SK-N-SH (cell line): ENCODE results near the gene FRMD4B. TPM values are rescaled to one million over a fixed set of nuclear protein-coding genes. Genes with fewer than 3 reads are reported as not detected.

Source experiments
- CTCF ChIA-PET: fragments of 300-600, 350-600 bp; formaldehyde crosslinking; extraction: SDS; loops from one replicate; lab custom pipeline; 2021; lab: Yijun Ruan, JAX
- POLR2A ChIA-PET: fragments of 350-600 bp; sonication (Branson Sonifier 250); formaldehyde crosslinking; extraction: SDS; loops from one replicate; lab custom pipeline; 2020; ENCODE audit warnings: antibody characterized with exemption, inconsistent platforms; lab: Yijun Ruan, JAX
- DNase-seq: peaks from one replicate; pipeline ENCODE4 v3.0.0; 2012
- H2AFZ ChIP-seq: fragments of 200-600 bp; sonication (generic); 2 replicates; pipeline ENCODE4 v1.8.1; 2016; ENCODE audit warnings: antibody characterized with exemption, mild to moderate bottlenecking, low read depth
- H3F3A ChIP-seq: fragments of 200-600 bp; sonication (generic); replicated peaks from 2 replicates; pipeline ENCODE3; 2016; ENCODE audit warnings: antibody characterized with exemption, mild to moderate bottlenecking; ENCODE audit not compliant: insufficient read depth
- H3K27ac ChIP-seq, 2 experiments: fragments of 200-500 bp in 1 of 2; fragments of 200-600 bp in 1 of 2; sonication (Bioruptor generic) in 1 of 2; sonication (generic), shearing (Covaris generic) in 1 of 2; 2 replicates each; pipeline versions ENCODE4 v1.5.1 to v1.6.1; 2014 to 2016; ENCODE audit warnings: low read depth in 2 of 2, inconsistent platforms in 1 of 2, low read length in 1 of 2, mild to moderate bottlenecking in 1 of 2, mixed read lengths in 1 of 2
- H3K27me3 ChIP-seq: fragments of 200-600 bp; sonication (generic), shearing (Covaris generic); 2 replicates; pipeline ENCODE4 v1.6.1; 2016; ENCODE audit warnings: mixed run types; ENCODE audit not compliant: insufficient read depth
- H3K36me3 ChIP-seq, 2 experiments: fragments of 200-500 bp in 1 of 2; fragments of 200-600 bp in 1 of 2; sonication (Bioruptor generic) in 1 of 2; sonication (generic) in 1 of 2; replicated peaks in 1 of 2; 2 replicates each; pipeline versions ENCODE3 to v1.5.1; 2014 to 2016; ENCODE audit warnings: low read length in 1 of 2, mild to moderate bottlenecking in 1 of 2; ENCODE audit not compliant: insufficient read depth in 2 of 2, control insufficient read depth in 1 of 2
- H3K4me1 ChIP-seq, 2 experiments: fragments of 200-500 bp in 1 of 2; fragments of 200-600 bp in 1 of 2; sonication (Bioruptor generic) in 1 of 2; sonication (generic), shearing (Covaris generic) in 1 of 2; 2 replicates each; pipeline versions ENCODE4 v1.5.1 to v1.6.1; 2014 to 2016; ENCODE audit warnings: low read depth in 1 of 2, low read length in 1 of 2, mixed run types in 1 of 2; ENCODE audit not compliant: insufficient read depth in 2 of 2, control insufficient read depth in 1 of 2
- H3K4me2 ChIP-seq: fragments of 200-600 bp; sonication (generic), shearing (Covaris generic); 2 replicates; pipeline ENCODE4 v1.6.1; 2017; ENCODE audit warnings: mixed run types
- H3K4me3 ChIP-seq, 2 experiments: fragments of 200-500 bp in 1 of 2; fragments of 200-600 bp in 1 of 2; sonication (Bioruptor generic) in 1 of 2; sonication (generic), shearing (Covaris generic) in 1 of 2; 2 replicates each; pipeline versions ENCODE4 v1.5.1 to v1.8.1; 2014 to 2016; ENCODE audit warnings: low read depth in 2 of 2, inconsistent platforms in 1 of 2, low read length in 1 of 2, mild to moderate bottlenecking in 1 of 2, mixed read lengths in 1 of 2, moderate library complexity in 1 of 2
- H3K79me2 ChIP-seq: fragments of 200-600 bp; sonication (generic); 2 replicates; pipeline ENCODE4 v1.8.1; 2017; ENCODE audit warnings: mild to moderate bottlenecking; ENCODE audit not compliant: insufficient read depth
- H3K9ac ChIP-seq: fragments of 200-600 bp; sonication (generic); 2 replicates; pipeline ENCODE4 v1.6.1; 2017; ENCODE audit warnings: mixed run types
- H3K9me2 ChIP-seq: fragments of 200-600 bp; sonication (generic); 2 replicates; pipeline ENCODE4 v1.6.1; 2017; ENCODE audit warnings: mixed run types
- H3K9me3 ChIP-seq: fragments of 200-600 bp; sonication (generic); 2 replicates; pipeline ENCODE4 v1.6.1; 2017; ENCODE audit warnings: mixed run types, mild to moderate bottlenecking, moderate library complexity
- H4K20me1 ChIP-seq: fragments of 200-600 bp; sonication (generic); 2 replicates; pipeline ENCODE4 v1.6.1; 2017; ENCODE audit warnings: mild to moderate bottlenecking, mixed run types; ENCODE audit not compliant: insufficient read depth
- EP300 ChIP-seq, 2 experiments: IDR thresholded peaks; 2 replicates each; pipeline versions ENCODE4 v1.4.0 to v1.6.1; 2012; ENCODE audit warnings: borderline replicate concordance in 1 of 2, low read depth in 1 of 2, low read length in 1 of 2
- FOSL2 ChIP-seq: IDR thresholded peaks from 2 replicates; pipeline ENCODE4 v1.4.0; 2012; ENCODE audit warnings: low read depth, mild to moderate bottlenecking, moderate library complexity, borderline replicate concordance
- FOXJ3 ChIP-seq: sonication (generic); formaldehyde crosslinking; IDR thresholded peaks from 2 replicates; pipeline ENCODE4 v1.5.1; 2020; ENCODE audit warnings: mild to moderate bottlenecking, missing genetic modification reagents
- FOXM1 ChIP-seq: IDR thresholded peaks from 2 replicates; pipeline ENCODE4 v1.4.0; 2012; ENCODE audit warnings: low read depth, mild to moderate bottlenecking
- GABPA ChIP-seq: IDR thresholded peaks from 2 replicates; pipeline ENCODE4 v1.4.0; 2012; ENCODE audit warnings: low read depth, mild to moderate bottlenecking
- GATA2 ChIP-seq: sonication (generic); formaldehyde crosslinking; IDR thresholded peaks from 2 replicates; pipeline ENCODE4 v1.5.0; 2020; ENCODE audit warnings: mild to moderate bottlenecking, missing genetic modification reagents
- MEF2A ChIP-seq: IDR thresholded peaks from 2 replicates; pipeline ENCODE4 v1.4.0; 2012; ENCODE audit warnings: low read depth, borderline replicate concordance
- NFIC ChIP-seq: IDR thresholded peaks from 2 replicates; pipeline ENCODE4 v1.4.0; 2012; ENCODE audit warnings: borderline replicate concordance
- RCOR1 ChIP-seq: fragments of 150-350 bp; IDR thresholded peaks from 2 replicates; pipeline ENCODE4 v1.6.1; 2017; ENCODE audit warnings: antibody characterized with exemption, low read length
- SMC3 ChIP-seq: IDR thresholded peaks from 2 replicates; pipeline ENCODE4 v1.6.1; 2012; ENCODE audit warnings: low read depth, low read length, improper control_type of control experiment
- TAF1 ChIP-seq: IDR thresholded peaks from 2 replicates; pipeline ENCODE4 v1.6.1; 2012; ENCODE audit warnings: low read depth, mild to moderate bottlenecking, low read length, moderate library complexity, borderline replicate concordance
- TCF12 ChIP-seq: IDR thresholded peaks from 2 replicates; pipeline ENCODE4 v1.4.0; 2012
- WGBS: methylation state at CpG from one replicate; pipeline ENCODE4 v1.1.6; 2017; ENCODE audit warnings: low lambda C conversion rate; 5-methylcytosine and 5-hydroxymethylcytosine counted together
- polyA plus RNA-seq, 3 experiments: library from polyadenylated mRNA; depleted of rRNA; stranded (reverse); fragments of >200 nt; gene quantifications; 2 replicates each; pipeline ENCODE4 v1.2.3, GENCODE V29; 2012
- TF ChIP-seq, protein P1 (sequence below): IDR thresholded peaks from 2 replicates; pipeline ENCODE4; 2012
- TF ChIP-seq, protein P2 (sequence below): IDR thresholded peaks from 2 replicates; pipeline ENCODE4 v1.4.0; 2012; ENCODE audit warnings: low read depth, borderline replicate concordance
- TF ChIP-seq, protein P3 (sequence below): fragments of 200-600 bp; sonication (generic); IDR thresholded peaks from 2 replicates; pipeline ENCODE4 v1.6.1; 2017; ENCODE audit warnings: antibody characterized with exemption, mild to moderate bottlenecking, moderate library complexity
- TF ChIP-seq, protein P4 (sequence below): IDR thresholded peaks from 2 replicates; pipeline ENCODE4 v1.6.1; 2012; ENCODE audit warnings: mild to moderate bottlenecking, low read depth, low read length, moderate library complexity
- TF ChIP-seq, protein P5 (sequence below): IDR thresholded peaks from 2 replicates; pipeline ENCODE4 v1.4.0; 2012; ENCODE audit warnings: low read depth, borderline replicate concordance

Gene FRMD4B
- polyA plus RNA-seq, 1 of the 3 experiments (the other 2 are of a cell fraction), result 0.53 TPM

DNA sequence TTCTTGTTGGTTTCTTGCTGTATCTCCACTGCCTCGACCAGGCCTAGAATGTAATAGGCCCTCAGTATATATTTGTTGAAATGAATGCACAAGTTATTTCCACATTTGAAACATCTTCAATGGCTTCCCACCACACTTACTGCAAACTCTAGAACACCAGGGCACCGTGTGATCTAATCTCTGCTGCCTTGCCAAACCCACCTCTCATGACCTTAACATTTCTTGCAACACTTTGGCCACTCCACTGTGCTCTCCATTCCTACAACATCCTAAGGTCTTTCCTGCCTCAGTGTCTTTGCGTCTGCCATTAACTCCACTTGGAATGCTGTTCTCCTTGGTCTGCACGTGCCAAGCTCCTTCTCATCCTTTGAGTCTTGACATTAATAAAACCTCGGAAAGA, 14.1 kb downstream of the FRMD4B start (continued):
- TF ChIP-seq, protein P1, sequence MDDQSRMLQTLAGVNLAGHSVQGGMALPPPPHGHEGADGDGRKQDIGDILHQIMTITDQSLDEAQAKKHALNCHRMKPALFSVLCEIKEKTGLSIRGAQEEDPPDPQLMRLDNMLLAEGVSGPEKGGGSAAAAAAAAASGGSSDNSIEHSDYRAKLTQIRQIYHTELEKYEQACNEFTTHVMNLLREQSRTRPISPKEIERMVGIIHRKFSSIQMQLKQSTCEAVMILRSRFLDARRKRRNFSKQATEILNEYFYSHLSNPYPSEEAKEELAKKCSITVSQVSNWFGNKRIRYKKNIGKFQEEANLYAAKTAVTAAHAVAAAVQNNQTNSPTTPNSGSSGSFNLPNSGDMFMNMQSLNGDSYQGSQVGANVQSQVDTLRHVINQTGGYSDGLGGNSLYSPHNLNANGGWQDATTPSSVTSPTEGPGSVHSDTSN, result no peak
- no peak for TF ChIP-seq FOXJ3 (CRISPR knock-in tag)
- TF ChIP-seq, protein P2, sequence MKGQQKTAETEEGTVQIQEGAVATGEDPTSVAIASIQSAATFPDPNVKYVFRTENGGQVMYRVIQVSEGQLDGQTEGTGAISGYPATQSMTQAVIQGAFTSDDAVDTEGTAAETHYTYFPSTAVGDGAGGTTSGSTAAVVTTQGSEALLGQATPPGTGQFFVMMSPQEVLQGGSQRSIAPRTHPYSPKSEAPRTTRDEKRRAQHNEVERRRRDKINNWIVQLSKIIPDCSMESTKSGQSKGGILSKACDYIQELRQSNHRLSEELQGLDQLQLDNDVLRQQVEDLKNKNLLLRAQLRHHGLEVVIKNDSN, result no peak

DNA sequence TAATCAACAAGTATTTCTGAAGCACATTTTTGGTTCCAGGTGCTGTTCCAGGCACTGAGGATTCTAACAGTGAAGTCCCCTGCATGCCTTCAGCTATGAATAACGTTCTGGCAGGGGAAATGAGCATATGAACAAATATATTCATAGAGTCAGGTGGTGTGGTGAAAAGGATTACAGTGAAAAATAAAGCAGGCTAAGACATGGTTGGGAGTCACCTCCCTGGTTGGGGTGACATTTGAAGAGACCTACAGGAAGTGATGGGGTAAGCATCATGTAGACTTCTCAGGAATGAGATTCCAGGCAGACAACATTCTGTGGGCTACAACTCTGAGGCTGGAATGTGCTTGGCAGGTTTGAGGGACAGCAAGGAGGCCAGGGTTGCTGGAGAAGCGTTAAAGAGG, 15.0 kb downstream of the FRMD4B start:
- Histone ChIP-seq H3K4me3 (no peak overlapping the region), H3F3A (peaks cover 3% of the 10 kb centered on the region), H3K27me3 (no peaks in the 10 kb centered on the region), H3K4me1 (no peaks in the 10 kb centered on the region; a peak in 3 of 4 replicates), H2AFZ (no peak overlapping the region), H3K9me3 (no peaks in the 10 kb centered on the region), H4K20me1 (no peaks in the 10 kb centered on the region), H3K9ac (no peak overlapping the region), H3K4me2 (no peak overlapping the region), H3K79me2 (no peaks in the 10 kb centered on the region), H3K27ac (no peak overlapping the region), H3K9me2 (no peaks in the 10 kb centered on the region), H3K36me3 (no peaks in the 10 kb centered on the region)
- DNase-seq, result no peak
- WGBS, result 72% methylated on average over 2 of the region's 2 CpGs
- POLR2A ChIA-PET, result no interaction called here
- CTCF ChIA-PET, result interaction anchor here (0.8 to 2.1 kb wide), 4 partner anchors 11 to 65 kb away, joined by 3 to 6 read pairs (median 4); partner anchors contain the start of gene FRMD4B
- TF ChIP-seq, protein P3, sequence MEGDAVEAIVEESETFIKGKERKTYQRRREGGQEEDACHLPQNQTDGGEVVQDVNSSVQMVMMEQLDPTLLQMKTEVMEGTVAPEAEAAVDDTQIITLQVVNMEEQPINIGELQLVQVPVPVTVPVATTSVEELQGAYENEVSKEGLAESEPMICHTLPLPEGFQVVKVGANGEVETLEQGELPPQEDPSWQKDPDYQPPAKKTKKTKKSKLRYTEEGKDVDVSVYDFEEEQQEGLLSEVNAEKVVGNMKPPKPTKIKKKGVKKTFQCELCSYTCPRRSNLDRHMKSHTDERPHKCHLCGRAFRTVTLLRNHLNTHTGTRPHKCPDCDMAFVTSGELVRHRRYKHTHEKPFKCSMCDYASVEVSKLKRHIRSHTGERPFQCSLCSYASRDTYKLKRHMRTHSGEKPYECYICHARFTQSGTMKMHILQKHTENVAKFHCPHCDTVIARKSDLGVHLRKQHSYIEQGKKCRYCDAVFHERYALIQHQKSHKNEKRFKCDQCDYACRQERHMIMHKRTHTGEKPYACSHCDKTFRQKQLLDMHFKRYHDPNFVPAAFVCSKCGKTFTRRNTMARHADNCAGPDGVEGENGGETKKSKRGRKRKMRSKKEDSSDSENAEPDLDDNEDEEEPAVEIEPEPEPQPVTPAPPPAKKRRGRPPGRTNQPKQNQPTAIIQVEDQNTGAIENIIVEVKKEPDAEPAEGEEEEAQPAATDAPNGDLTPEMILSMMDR, result no peak
- no peak for TF ChIP-seq EP300 (IDR thresholded peaks at IDR 0.05; ENCODE audit: borderline replicate concordance in 1 of 2, low read depth in 1 of 2, low read length in 1 of 2)
- no peak for TF ChIP-seq NFIC
- no peak for TF ChIP-seq RCOR1
- TF ChIP-seq, protein P4, sequence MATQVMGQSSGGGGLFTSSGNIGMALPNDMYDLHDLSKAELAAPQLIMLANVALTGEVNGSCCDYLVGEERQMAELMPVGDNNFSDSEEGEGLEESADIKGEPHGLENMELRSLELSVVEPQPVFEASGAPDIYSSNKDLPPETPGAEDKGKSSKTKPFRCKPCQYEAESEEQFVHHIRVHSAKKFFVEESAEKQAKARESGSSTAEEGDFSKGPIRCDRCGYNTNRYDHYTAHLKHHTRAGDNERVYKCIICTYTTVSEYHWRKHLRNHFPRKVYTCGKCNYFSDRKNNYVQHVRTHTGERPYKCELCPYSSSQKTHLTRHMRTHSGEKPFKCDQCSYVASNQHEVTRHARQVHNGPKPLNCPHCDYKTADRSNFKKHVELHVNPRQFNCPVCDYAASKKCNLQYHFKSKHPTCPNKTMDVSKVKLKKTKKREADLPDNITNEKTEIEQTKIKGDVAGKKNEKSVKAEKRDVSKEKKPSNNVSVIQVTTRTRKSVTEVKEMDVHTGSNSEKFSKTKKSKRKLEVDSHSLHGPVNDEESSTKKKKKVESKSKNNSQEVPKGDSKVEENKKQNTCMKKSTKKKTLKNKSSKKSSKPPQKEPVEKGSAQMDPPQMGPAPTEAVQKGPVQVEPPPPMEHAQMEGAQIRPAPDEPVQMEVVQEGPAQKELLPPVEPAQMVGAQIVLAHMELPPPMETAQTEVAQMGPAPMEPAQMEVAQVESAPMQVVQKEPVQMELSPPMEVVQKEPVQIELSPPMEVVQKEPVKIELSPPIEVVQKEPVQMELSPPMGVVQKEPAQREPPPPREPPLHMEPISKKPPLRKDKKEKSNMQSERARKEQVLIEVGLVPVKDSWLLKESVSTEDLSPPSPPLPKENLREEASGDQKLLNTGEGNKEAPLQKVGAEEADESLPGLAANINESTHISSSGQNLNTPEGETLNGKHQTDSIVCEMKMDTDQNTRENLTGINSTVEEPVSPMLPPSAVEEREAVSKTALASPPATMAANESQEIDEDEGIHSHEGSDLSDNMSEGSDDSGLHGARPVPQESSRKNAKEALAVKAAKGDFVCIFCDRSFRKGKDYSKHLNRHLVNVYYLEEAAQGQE, result no peak
- TF ChIP-seq GATA2 (CRISPR knock-in tag), result no peak
- TF ChIP-seq FOXM1, result no peak
- no peak for TF ChIP-seq TAF1
- no peak for TF ChIP-seq TCF12
- TF ChIP-seq, protein P5, sequence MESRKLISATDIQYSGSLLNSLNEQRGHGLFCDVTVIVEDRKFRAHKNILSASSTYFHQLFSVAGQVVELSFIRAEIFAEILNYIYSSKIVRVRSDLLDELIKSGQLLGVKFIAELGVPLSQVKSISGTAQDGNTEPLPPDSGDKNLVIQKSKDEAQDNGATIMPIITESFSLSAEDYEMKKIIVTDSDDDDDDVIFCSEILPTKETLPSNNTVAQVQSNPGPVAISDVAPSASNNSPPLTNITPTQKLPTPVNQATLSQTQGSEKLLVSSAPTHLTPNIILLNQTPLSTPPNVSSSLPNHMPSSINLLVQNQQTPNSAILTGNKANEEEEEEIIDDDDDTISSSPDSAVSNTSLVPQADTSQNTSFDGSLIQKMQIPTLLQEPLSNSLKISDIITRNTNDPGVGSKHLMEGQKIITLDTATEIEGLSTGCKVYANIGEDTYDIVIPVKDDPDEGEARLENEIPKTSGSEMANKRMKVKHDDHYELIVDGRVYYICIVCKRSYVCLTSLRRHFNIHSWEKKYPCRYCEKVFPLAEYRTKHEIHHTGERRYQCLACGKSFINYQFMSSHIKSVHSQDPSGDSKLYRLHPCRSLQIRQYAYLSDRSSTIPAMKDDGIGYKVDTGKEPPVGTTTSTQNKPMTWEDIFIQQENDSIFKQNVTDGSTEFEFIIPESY, result no peak
- no peak for TF ChIP-seq MEF2A
- no peak for TF ChIP-seq SMC3
- TF ChIP-seq FOSL2, result no peak
- TF ChIP-seq, protein P1, result no peak
- no peak for TF ChIP-seq GABPA
- no peak for TF ChIP-seq FOXJ3 (CRISPR knock-in tag)
